GM18499 (cell line): ENCODE data around the gene TUT4.
"Not testable (repeated sequence)": the region's sequence is repeated elsewhere in the genome, so short reads cannot be mapped to it uniquely, and the experiment has no call there.

ENCODE experiments used
- ATAC-seq: cut with Tn5 transposase; IDR thresholded peaks from one replicate; pipeline ENCODE4 v1.9.1; 2021; ENCODE audit warnings: moderate number of reproducible peaks; ENCODE audit not compliant: insufficient read depth, unreplicated experiment

TUT4 gene

DNA sequence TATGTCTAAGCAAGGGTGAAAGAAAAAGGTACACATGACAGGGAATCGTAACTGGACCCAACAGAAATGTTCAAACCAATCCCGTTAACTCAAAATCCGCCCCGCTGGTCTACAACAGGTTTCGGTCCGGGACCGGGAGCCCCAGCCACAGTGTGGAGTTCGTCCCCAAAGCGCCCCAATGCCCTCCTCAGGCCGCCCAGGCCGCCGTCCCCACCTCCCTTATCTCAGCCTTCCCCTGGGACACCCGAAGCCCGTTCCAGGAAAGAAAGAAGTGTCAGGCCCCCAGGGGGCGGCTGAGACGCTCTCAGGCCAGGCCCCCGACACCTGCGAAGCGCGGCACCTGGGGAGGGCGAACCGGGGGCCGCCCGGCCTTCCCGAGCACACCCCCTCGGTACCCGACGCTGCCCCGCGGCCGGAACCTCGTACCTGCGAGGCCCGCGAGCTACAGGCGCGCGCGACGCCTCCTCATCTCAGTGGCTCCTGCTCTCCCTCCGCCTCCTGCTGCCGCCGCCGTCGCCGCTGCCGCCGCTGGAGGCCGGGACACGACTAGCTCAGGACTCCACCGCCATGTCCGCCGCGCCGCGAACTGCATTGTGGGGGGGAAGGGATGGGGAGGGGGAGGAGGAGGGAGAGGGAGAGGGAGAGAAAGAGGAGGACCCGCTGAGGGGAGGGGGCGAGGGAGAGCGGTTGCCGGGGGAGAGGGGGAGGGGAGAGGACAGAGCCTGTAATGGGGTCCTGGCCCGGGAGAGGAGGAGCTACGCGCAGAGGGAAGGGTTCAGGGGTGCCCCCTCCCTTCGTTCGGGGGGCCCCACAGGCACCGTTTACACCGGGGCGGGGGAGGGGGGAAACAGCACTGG, at the start of gene TUT4:
TUT4 (minus strand) TSS at position 588 of the 857 bp plus-strand sequence. CDS start 26,812 bp downstream, outside the sequence.
- ATAC-seq, result no peak

DNA sequence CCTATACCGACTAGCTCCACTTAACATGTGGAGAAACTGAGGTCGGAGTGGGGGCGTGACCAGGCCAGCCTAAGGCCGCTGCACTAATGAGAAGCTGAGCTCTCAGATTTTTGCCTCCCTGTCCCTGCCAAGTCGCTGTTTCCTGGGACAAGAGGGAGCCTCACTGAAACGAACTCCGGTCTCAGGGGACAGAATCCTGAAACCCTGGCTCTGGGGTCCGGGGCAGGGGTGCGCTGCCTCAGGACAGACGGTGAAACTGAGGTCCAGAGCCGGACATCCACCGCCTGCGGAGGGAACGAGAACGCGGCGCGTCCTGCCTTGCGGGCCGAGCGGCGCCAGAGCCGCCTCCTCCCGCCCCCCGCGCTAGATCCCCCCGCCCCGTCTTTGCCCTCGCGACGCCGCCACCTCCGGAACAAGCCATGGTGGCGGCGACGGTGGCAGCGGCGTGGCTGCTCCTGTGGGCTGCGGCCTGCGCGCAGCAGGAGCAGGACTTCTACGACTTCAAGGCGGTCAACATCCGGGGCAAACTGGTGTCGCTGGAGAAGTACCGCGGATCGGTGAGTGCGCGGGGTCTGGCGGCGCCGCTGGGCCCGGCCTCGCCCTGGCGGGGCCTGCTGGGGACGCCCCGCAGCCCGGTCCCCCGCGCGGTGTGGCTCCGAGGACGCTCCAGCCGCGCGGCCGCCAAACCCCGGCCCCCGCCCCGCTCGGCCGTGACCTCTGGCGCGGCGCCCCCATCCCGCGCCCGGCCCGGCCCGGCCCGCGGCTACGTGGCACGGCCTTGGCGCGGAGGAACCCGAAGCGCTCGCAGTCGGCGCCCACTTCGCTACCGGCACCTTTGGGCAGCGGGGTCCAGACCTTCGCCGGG, 49.3 kb upstream of the TUT4 start, which contains the start of gene GPX7:
GPX7 (plus strand) TSS at position 381 of the 865 bp plus-strand sequence; CDS start at position 420, 39 bp downstream.
- no peak for ATAC-seq

- no peak for ATAC-seq
These were observed 48.6 kb upstream of the TUT4 start for GRCh38 chr1:52601519-52601918.

GRCh38 chr1:52600533-52601179, 47.8 kb upstream of the TUT4 start:
- no peak for ATAC-seq

DNA sequence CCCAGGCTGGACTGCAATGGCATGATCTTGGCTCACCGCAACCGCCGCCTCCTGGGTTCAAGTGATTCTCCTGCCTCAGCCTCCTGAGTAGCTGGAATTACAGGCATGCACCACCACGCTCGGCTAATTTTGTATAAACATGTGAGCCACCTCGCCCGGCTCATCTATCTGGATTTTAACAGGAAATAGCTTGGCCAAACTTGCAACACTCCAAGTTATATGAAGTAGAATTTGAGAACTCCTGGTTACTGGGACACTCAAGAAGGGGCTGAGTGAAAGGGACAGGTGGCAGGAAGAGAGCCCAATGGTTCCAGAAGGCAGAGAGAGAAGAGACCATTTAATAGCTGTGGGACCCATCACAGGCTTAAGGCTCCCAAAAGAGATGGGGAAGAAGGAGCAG, 46.3 kb upstream of the TUT4 start:
- no peak for ATAC-seq

DNA sequence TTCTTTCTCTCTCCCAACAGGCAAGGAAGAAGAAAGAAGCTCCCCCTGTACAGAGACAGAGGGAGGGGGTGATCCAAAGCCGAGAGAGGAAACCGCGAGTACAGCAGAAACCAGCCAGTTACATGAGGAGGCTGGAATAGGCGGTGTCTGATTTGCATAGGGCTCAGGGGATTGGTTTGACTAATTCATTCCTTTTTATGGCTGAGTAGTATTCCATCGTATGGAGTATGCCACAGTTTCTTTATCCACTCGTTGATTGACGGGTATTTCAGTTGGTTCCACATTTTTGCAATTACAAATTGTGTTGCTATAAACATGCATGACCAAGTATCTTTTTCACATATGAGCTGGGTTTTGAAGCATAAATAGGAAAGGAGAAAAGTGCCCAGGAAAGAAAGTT, 45.8 kb upstream of the TUT4 start:
- ATAC-seq, result no peak

DNA sequence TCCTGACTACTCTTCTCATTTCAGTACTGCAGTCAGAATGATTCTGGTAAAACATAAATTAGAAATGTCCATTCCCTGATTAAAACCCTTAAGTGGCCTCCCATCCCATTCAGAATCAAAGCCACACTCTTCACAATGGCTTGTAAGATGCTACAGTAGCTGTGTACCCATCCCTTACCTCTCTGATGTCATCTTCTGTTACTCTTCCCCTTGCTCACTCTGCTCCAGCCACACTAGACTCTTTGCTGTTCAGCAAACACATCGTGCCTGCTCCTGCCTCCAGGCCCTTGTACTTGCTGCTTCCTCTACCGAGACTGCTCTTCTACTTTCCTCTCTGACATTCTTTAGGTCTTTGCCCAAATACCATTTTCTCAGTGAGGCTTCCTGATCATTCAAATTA, 45.0 kb upstream of the TUT4 start:
- ATAC-seq, result no peak

DNA sequence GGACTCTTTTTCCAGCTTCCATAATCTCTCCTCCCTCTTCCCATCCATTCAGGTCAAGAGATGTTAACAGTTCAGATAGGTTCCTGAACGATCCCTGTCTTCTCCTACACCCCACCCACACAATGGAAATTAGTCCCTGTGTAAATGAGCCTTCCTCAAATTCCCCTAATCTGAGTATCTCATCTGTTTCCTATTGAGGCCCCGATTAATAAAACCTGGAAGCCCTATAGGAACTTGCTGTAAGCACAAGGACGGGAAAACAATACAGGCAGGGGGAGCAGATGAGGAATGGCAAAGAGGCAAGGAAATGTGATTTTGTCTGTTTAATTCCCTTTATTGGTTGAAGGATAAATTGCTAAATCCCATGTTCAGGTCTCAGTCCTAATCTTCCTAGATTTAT, 42.2 kb upstream of the TUT4 start:
- no peak for ATAC-seq

GRCh38 chr1:52593495-52593894, 40.6 kb upstream of the TUT4 start:
- no peak for ATAC-seq

DNA sequence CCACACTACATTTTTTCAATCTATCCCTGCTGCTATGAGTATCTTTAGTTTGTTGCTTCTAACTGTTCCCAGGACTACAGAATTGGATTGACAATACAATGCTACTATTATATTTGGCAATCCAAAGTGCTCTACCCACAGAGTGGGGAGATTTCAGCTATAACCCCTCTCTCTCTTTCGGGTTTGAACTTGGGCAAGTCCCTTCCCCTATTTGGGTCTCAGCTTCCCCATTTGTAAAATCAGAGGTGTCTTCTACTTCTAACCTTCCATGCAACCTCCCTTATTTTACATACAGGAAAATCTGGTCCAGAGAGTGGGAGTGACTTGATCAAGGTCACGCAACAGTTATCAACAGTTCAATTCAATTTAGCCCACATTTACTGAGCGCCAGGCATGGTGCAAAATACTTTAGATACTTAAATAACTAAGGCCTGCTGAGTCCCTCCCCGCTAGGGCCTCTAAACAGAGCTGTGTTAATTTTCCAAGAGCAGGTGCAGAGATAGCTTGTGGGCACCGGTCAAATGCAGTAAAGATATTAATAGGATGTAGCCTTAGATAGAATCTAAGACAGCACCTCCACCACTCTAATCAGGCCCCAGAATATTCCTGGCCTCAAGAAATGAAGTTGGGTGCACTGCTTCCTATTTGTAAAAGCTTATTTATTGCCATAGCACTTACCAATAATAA, 39.9 kb upstream of the TUT4 start:
- ATAC-seq, result no peak

DNA sequence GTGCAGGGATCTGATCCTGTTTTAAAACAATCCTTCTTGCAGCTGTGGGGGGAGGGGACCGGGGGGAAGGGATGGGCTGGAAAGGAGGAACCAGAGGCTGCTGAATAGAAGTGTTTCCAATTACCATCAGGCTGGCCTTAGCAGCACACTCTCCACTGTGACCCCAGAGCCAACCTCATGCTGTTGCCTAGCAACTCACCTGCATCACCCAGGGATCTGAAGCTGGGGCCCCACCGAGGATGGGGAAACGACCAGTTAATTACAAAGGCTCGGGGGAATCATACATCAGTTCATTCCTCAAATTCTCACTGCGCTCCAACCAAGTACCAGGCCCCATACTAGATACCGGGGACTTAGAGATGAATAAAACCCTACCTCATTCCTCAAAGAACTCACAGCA, 37.4 kb upstream of the TUT4 start:
- no peak for ATAC-seq

DNA sequence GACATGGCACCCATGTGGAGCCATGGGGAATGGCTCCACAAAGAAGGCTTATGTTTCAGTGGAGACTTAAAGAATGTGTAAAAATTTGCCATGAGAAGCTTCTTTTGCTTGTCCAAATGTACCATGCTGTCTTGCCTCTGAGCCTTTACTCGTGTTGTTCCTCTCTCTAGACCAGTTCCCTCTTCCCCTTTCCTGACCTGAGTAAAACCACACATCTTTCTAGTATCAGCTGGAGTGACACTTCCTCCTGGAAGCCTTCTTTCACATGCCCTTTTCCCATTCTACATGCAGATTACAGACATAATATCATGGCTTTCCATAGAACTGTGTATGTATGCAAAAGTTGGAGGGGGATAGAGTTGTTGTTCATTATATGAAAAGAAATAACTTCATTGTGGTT, 35.6 kb upstream of the TUT4 start:
- no peak for ATAC-seq

DNA sequence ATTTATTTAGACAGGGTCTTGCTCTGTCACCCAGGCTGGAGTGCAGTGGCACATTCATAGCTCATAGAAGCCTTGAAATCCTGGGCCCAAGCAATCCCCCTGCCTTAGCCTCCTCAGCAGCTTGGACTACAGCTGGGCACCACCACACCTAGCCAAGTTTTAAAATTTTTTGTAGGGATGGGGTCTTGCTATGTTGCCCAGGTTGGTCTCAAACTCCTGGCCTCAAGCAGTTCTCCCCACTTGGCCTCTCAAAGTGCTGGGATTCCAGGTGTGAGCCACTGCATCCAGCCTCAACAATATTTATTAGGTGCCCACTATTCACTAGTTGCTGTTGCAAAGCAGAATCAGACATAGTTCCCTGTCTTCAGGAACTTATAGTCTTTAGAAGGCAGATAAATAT, 35.1 kb upstream of the TUT4 start:
- no peak for ATAC-seq

DNA sequence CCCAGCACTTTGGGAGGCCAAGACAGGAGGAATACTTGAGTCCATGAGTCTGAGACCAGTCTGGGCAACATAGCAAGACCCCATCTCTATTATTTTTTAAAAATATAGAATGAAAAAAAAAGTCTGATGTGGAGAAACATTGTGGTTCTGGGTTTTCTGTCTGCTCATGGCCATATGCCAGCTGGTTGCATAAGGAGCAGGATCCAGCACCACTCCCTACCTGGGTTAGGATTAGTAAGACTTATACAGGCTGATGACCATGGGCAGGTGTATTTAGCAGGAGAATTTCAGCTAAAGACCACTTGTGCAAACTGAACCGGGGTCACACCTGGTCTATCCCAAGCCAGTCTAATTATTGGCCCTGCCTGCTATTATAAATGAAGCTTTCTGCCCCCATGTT, 32.6 kb upstream of the TUT4 start:
- ATAC-seq, result no peak

GRCh38 chr1:52582116-52582696, 29.3 kb upstream of the TUT4 start:
- no peak for ATAC-seq

- ATAC-seq, result no peak
These were observed 27.4 kb upstream of the TUT4 start for GRCh38 chr1:52580283-52580682.

DNA sequence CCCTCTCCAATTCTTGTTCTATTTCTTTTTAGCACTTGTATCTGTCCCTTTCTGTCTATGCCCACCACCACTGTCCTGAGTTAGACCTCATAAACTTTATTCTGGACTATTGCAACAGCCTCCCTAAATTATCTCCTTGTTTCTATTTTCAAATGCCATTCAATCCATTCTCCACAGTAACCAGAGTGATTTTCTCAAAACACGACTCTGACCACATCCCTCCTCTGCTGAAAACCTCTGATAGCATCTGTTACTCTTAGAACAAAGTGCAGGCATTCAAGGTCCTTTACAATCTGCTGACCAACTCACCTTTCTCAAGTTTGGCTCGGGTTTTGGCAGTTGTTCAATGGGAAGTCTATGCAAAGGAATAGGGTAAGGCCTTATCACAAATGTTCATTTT, 26.5 kb upstream of the TUT4 start:
- no peak for ATAC-seq

DNA sequence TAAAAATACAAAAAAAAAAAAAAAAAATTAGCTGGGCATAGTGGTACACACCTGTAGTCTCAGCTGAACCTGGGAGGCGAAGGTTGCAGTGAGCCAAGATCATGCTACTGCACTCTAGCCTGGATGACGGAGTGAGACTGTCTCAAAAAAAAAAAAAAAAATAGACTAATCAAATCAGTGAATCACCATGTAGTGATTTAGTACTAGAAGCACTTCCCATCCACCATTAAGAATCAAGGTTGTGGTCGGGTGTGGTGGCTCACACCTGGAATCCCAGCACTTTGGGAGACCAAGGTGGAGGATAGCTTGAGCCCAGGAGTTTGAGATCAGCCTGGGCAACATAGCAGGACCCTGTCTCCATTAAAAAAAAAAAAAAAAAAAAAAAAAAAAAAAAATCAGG, 25.2 kb upstream of the TUT4 start:
- ATAC-seq, result not testable (repeated sequence)

DNA sequence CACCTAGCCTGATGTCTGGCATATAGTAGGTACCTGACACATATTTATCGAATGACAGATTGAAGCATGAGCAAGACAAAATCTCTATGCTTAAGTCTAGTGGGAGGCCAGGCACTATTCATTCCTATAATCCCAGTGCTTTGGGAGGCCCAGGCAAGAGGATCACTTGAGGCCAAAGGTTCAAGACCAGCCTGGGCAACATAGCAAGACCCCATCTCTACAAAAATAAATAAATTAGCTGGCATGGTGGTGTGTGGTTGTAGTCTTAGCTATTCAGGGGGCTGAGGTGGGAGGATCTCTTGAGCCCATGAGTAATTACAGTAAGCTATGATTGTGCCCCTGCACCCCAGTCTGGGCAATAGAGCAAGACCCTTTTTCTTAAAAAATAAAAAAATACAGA, 23.2 kb upstream of the TUT4 start:
- ATAC-seq, result no peak

DNA sequence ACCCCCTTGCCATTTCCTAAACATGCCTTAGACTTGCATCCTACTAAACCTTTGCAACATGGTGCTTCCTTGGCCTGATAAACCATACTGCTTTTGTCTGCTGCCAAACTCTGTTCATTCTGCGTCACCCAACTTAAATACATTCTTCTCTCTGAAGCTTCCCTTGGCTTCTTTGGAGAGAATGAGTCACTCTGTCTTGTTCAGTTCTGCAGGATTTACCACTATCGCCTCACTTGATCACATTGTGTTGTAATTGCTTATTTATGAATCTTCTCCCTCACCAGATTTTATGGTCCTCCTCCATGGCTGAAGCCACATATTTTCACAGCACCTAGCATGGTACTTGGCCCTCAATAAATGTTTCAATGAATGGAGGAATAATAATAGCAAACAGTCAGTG, 21.7 kb upstream of the TUT4 start:
- ATAC-seq, result no peak
